ENCODE data around the gene MEOX2. TPM values are rescaled to one million over a fixed set of nuclear protein-coding genes. Genes with fewer than 3 reads are reported as not detected.
A peak's percentile ranks its signal among the peaks of the same experiment; 100 is the strongest.

Gene MEOX2
- total RNA-seq, 6 experiments from 2014 or later = not detected

GRCh38 chr7:15581352-15581951 is 105.0 kb downstream of the MEOX2 start:
- Mint-ChIP-seq H3K27ac (no peak overlapping the region), H3K4me3 (no peak overlapping the region), H3K27me3 (ENCODE audit: insufficient read depth) (no peaks in the 10 kb centered on the region; the same call in 1 of the 2 replicates), H3K4me1 (ENCODE audit: low read depth) (no peaks in the 10 kb centered on the region), H3K36me3 (ENCODE audit: low read depth) (peaks cover 5% of the 10 kb centered on the region; the same call in 1 of the 2 replicates), H3K9me3 (no peaks in the 10 kb centered on the region; the same call in none of the 2 replicates)
- no peak for DNase-seq
- TF ChIP-seq CTCF (IDR thresholded peaks at IDR 0.05) = no peak

- peaks cover 5% of the 10 kb centered on the region; the same call in 1 of the 2 replicates for H3K36me3 Mint-ChIP-seq (ENCODE audit: low read depth)
- H3K27ac Mint-ChIP-seq = no peak overlapping the region
- no peak for DNase-seq
- TF ChIP-seq CTCF (IDR thresholded peaks at IDR 0.05) = no peak
- no peaks in the 10 kb centered on the region for H3K4me1 Mint-ChIP-seq (ENCODE audit: low read depth)
- no peaks in the 10 kb centered on the region; the same call in 1 of the 2 replicates for H3K27me3 Mint-ChIP-seq (ENCODE audit: insufficient read depth)
- no peak overlapping the region for H3K4me3 Mint-ChIP-seq
- no peaks in the 10 kb centered on the region; the same call in none of the 2 replicates for H3K9me3 Mint-ChIP-seq
Measured at GRCh38 chr7:15580604-15581351, 105.7 kb downstream of the MEOX2 start.

GRCh38 chr7:15577600-15577999 is 108.9 kb downstream of the MEOX2 start:
- DNase-seq = no peak
- H3K27ac Mint-ChIP-seq = no peak overlapping the region
- no peaks in the 10 kb centered on the region for H3K9me3 Mint-ChIP-seq
- H3K4me3 Mint-ChIP-seq = no peak overlapping the region
- H3K27me3 Mint-ChIP-seq (ENCODE audit: insufficient read depth) = no peaks in the 10 kb centered on the region; the same call in 1 of the 2 replicates
- H3K36me3 Mint-ChIP-seq (ENCODE audit: low read depth) = no peaks in the 10 kb centered on the region
- no peaks in the 10 kb centered on the region for H3K4me1 Mint-ChIP-seq (ENCODE audit: low read depth)
- TF ChIP-seq CTCF (IDR thresholded peaks at IDR 0.05) = no peak

- H3K27ac Mint-ChIP-seq = no peak overlapping the region
- H3K4me3 Mint-ChIP-seq = no peak overlapping the region
- no peaks in the 10 kb centered on the region for H3K9me3 Mint-ChIP-seq
- no peaks in the 10 kb centered on the region for H3K36me3 Mint-ChIP-seq (ENCODE audit: low read depth)
- TF ChIP-seq CTCF (IDR thresholded peaks at IDR 0.05) = no peak
- H3K4me1 Mint-ChIP-seq (ENCODE audit: low read depth) = peaks cover 8% of the 10 kb centered on the region
- DNase-seq = peak; percentile 11
- peaks cover 2% of the 10 kb centered on the region; the same call in 1 of the 2 replicates for H3K27me3 Mint-ChIP-seq (ENCODE audit: insufficient read depth)
Measured at GRCh38 chr7:15571301-15571878, 115.1 kb downstream of the MEOX2 start.

- H3K36me3 Mint-ChIP-seq (ENCODE audit: low read depth) = no peaks in the 10 kb centered on the region
- peaks cover 2% of the 10 kb centered on the region; the same call in 1 of the 2 replicates for H3K27me3 Mint-ChIP-seq (ENCODE audit: insufficient read depth)
- peaks cover 8% of the 10 kb centered on the region for H3K4me1 Mint-ChIP-seq (ENCODE audit: low read depth)
- no peak for DNase-seq
- H3K27ac Mint-ChIP-seq = no peak overlapping the region
- no peak for TF ChIP-seq CTCF (IDR thresholded peaks at IDR 0.05)
- no peaks in the 10 kb centered on the region for H3K9me3 Mint-ChIP-seq
- H3K4me3 Mint-ChIP-seq = no peak overlapping the region
Measured at GRCh38 chr7:15567652-15568051, 118.8 kb downstream of the MEOX2 start.

Data from HFFc6 (cell line).